Measurements from ENCODE around the gene SGCA. TPM values are rescaled to one million over a fixed set of nuclear protein-coding genes. Genes with fewer than 3 reads are reported as not detected.
A peak's percentile ranks its signal among the peaks of the same experiment; 100 is the strongest.

SGCA gene
- total and polyA plus RNA-seq, 9 of the 15 experiments (the other 6 are each of a cell fraction or from before 2014, with no cell fraction given) = not detected

- Histone ChIP-seq H3K36me3 (ENCODE audit: control insufficient read depth, insufficient read depth, low read length) (no peaks in the 10 kb centered on the region), H3K27me3 (ENCODE audit: control insufficient read depth in 2 of 2, insufficient read depth in 2 of 2, low read length in 2 of 2) (peaks cover 0 to 12% of the 10 kb centered on the region in 2 experiments; a peak in 1 of 5 replicates), H3K27ac (ENCODE audit: extremely low read depth, low read depth, low read length) (no peak overlapping the region), H3K9ac (ENCODE audit: insufficient read depth in 1 of 2, low read depth in 2 of 2, low read length in 2 of 2) (peak overlapping the region in 1 of 2 experiments; percentile 50; a peak in 2 of 4 replicates), H3K4me2 (ENCODE audit: insufficient read depth, low read length) (no peak overlapping the region), H2AFZ (ENCODE audit: low read depth, low read length) (no peak overlapping the region), H3K79me2 (ENCODE audit: control insufficient read depth, insufficient read depth, low read length) (no peaks in the 10 kb centered on the region), H3K9me3 (replicated peaks; ENCODE audit: control insufficient read depth, insufficient read depth, low read depth, low read length) (no peaks in the 10 kb centered on the region), H3K9me1 (ENCODE audit: control insufficient read depth, insufficient read depth, low read length) (no peaks in the 10 kb centered on the region), H3K4me1 (replicated peaks in 1 of 2; ENCODE audit: control insufficient read depth in 2 of 2, insufficient read depth in 2 of 2, low read length in 2 of 2) (peaks cover 10 to 32% of the 10 kb centered on the region in 2 experiments; a peak in 3 of 5 replicates), H3K4me3 (no peak overlapping the region), H4K20me1 (replicated peaks; ENCODE audit: control insufficient read depth, insufficient read depth, low read length) (peaks cover 6% of the 10 kb centered on the region; the same call in 1 of the 2 replicates)
- no peak for ATAC-seq
- 34% methylated on average over 3 of the region's 3 CpGs for WGBS (ENCODE audit: insufficient coverage, low coverage, missing lambda C conversion rate)
- no peak for DNase-seq (ENCODE audit: extremely low read depth in 1 of 4, low spot score in 3 of 4)
- in situ Hi-C loops (cut with MboI) = no loop called here
- POLR2A ChIA-PET = interaction anchor here (0.6 to 1.5 kb wide), 4 partner anchors 8 to 588 kb away, joined by 3 to 4 read pairs (median 3); no protein-coding TSS in a partner anchor
- no TSS peak for BruUV-seq (replicated peaks)
- FAIRE-seq = no peak
- intact Hi-C loops (cut with micrococcal nuclease) = no loop called here
- CTCF ChIA-PET (ENCODE audit: low intra/inter-chr PET ratio) = no interaction called here
- TF ChIP-seq GABPA (tag; conservative IDR thresholded peaks at IDR 0.05; ENCODE audit: low read depth) (no peak), BHLHE40 (IDR thresholded peaks at IDR 0.05; ENCODE audit: low read length) (no peak), ZMIZ1 (IDR thresholded peaks at IDR 0.05; ENCODE audit: low read depth in 2 of 2, low read length in 2 of 2) (no peak), TSC22D4 (tag; IDR thresholded peaks at IDR 0.05) (no peak), IRF2 (CRISPR knock-in tag; IDR thresholded peaks at IDR 0.05) (no peak), ZNF212 (CRISPR knock-in tag; IDR thresholded peaks at IDR 0.05) (no peak), PTBP1 (IDR thresholded peaks at IDR 0.05; ENCODE audit: low read depth, low read length) (no peak), DIDO1 (tag; IDR thresholded peaks at IDR 0.05; ENCODE audit: low read depth) (no peak), SAFB2 (IDR thresholded peaks at IDR 0.05; ENCODE audit: borderline replicate concordance, low read depth, low read length, severe bottlenecking) (no peak), THRAP3 (IDR thresholded peaks at IDR 0.05; ENCODE audit: borderline replicate concordance) (no peak), MXI1 (IDR thresholded peaks at IDR 0.05; ENCODE audit: low read depth, low read length) (no peak), FOXO4 (CRISPR knock-in tag; IDR thresholded peaks at IDR 0.05) (no peak), HEY1 (CRISPR knock-in tag; IDR thresholded peaks at IDR 0.05; ENCODE audit: borderline replicate concordance) (no peak), MYC (IDR thresholded peaks at IDR 0.05; ENCODE audit: low read depth, low read length) (no peak), MYC (CRISPR knock-in tag; IDR thresholded peaks at IDR 0.05; ENCODE audit: borderline replicate concordance, low read depth) (no peak), BRD9 (IDR thresholded peaks at IDR 0.05; ENCODE audit: low read depth, partially characterized antibody) (no peak), HBP1 (CRISPR knock-in tag; IDR thresholded peaks at IDR 0.05) (no peak), MED1 (CRISPR knock-in tag; IDR thresholded peaks at IDR 0.05; ENCODE audit: borderline replicate concordance) (no peak)
Measured at GRCh38 chr17:50165466-50165865, 339 bp upstream of the SGCA start.
